ENCODE measurements around the gene MAGEA11.
"Not testable (repeated sequence)": the region's sequence is repeated elsewhere in the genome, so short reads cannot be mapped to it uniquely, and the experiment has no call there.

The MAGEA11 gene

GRCh38 chrX:149720021-149720689, 8.3 kb downstream of the MAGEA11 start:
- DNase-seq: no peak

GRCh38 chrX:149721241-149721640, 9.4 kb downstream of the MAGEA11 start:
- DNase-seq: not testable (repeated sequence)

GRCh38 chrX:149721778-149722177, 9.9 kb downstream of the MAGEA11 start:
- no peak for DNase-seq

DNA sequence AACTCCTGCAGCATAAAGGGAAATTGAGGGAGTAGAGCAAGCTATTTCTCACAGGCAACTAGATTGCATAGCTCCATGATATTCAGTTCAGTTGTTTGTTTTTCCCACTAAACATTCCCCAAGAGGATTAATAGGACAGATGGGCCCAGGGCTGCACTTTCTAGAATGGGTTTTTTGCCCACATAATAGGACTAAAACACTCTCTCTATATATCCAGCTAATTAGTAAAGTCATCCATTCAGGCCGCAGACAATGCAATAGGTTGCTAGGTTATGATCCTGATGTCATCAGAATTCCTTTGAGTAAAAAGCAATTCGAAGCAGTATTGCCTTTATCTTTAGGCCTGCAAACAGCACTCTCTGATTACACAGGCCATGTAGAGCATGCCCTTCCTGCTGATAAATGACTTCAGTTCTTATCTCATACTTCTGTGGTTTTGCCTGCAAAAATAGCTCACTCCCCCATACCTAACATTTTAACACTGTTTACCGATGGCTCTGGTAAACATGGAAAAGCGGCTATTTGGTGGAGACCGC, 11.8 kb downstream of the MAGEA11 start:
- DNase-seq: not testable (repeated sequence)

GRCh38 chrX:149727308-149727707, 15.4 kb downstream of the MAGEA11 start:
- not testable (repeated sequence) for DNase-seq

DNA sequence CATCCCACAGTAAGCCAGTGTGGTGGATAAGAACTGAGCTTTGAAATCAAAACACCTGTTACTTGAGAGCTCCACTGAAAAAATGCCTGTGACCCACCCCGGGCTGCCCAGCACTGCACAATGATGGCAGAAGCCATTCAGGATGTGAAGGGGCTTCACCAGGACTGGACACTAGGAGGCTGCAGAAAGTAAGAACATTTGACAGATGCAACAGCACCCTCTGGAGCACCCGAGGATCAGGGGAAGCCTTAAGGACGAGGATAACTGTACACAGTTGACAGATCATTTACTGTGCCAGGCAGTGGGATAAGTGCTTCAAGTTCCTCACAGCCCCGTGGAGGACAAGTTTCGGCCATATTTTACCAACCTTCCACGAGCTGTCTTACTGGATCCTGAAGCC, 30.4 kb downstream of the MAGEA11 start:
- DNase-seq: not testable (repeated sequence)

GRCh38 chrX:149746390-149747007, 34.6 kb downstream of the MAGEA11 start:
- DNase-seq: not testable (repeated sequence)

DNA sequence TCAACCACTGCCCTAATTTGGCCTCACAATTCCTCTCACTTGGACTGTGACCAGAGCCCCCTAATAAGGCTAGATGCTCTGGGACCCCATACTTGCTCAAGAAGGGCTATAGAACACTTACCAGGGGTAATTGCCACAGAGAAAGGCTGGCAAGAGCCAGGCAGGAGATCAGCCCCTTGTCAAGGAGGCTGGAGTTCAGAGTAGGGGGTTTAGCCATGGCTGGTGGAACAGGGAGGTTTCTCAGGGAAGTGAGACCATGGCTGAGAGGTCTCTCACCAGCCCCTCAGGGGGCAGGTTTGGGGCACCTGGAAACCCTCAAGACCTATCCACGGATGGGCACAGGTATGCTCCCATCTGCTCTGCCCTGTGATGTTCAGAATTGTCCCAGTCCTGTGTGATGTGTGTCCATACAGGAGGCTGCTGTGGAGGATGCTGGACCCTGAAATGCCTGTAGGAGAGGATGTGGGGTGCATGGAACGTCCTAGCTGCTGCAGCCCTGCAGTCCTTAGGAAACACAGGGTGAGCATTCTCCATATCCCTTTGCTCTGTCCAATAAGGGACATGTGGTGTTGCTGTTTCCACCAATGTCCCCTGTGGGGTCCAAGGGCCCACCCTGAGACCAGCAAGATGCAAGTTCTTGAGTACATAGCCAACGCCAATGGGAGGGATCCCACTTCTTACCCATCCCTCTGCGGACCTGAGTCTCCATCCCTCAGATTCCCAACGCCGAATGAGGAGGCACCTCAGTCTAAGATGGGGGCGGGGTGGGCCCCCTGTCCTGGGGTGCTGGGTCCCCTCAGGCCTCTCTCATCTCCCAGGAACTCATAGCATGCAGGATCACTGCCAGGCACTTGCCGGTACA, 45.6 kb downstream of the MAGEA11 start:
- no peak for DNase-seq

DNA sequence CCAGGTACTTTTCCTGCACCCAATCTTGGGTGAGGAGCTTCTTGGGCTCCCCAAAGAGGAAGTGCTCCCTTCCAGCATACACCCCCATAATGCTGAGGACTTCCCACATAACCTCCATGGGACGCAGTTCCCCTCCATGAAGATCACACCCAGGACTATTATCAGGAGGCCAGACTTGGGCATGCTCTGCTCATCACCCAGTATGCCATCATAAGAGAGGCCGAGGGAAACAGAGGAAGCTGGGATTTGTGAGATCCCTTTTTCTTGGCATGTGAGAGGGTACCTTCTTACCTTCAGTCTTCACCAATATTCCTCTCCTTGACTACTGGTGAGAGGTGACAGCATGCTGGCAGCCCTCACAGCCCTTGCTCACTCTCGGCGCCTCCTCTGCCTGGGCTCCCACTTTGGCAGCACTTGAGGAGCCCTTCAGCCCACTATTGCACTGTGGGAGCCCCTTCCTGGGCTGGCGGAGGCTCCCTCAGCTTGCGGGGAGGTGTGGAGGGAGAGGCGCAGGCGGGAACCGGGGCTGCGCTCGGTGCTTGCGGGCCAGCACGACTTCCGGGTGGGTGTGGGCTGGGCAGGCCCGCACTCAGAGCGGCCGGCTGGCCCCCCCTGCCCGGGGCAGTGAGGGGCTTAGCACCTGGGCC, 46.3 kb downstream of the MAGEA11 start:
- DNase-seq: no peak

GRCh38 chrX:149758715-149759078, 46.8 kb downstream of the MAGEA11 start:
- not testable (repeated sequence) for DNase-seq

GRCh38 chrX:149759824-149760223, 48.0 kb downstream of the MAGEA11 start:
- no peak for DNase-seq

DNA sequence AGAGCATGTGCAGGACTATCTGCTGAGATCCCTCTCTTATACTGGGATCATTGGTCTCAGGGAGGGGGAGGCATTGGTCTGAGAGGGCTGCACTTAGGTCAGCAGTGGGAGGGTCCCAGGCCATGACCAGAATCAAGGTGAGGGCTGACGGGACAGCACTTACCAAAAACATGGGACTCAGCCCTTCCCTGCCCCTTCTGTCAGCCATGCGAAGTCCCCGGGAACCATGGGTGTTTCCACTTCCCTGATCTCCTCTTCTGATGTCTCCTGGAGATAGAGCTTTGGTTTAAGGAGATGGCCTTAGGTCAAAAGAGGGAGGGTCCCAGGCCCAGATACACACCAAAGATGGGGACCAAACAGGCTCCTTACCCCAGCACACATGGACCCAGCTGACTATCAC, 49.1 kb downstream of the MAGEA11 start:
- no peak for DNase-seq

- DNase-seq: not testable (repeated sequence)
Observed at GRCh38 chrX:149761858-149762674, 50.2 kb downstream of the MAGEA11 start.

GRCh38 chrX:149762696-149763614, 51.1 kb downstream of the MAGEA11 start:
- DNase-seq: no peak
